HL-60 (cell line): ENCODE results near the gene RNF112.

Experiments
- CTCF ChIP-seq: IDR thresholded peaks from one replicate; pipeline ENCODE4 v1.5.1; 2011; ENCODE audit warnings: low read length, control low read depth, inconsistent platforms; ENCODE audit not compliant: insufficient read depth
- REST ChIP-seq: IDR thresholded peaks from 2 replicates; pipeline ENCODE4 v1.6.1; 2012; ENCODE audit warnings: low read depth; ENCODE audit not compliant: insufficient replicate concordance

GRCh38 chr17:19370493-19370960 is 40.5 kb upstream of the RNF112 start:
- TF ChIP-seq CTCF (no peak), REST (no peak)
